HG03460 (cell line): ENCODE results near the gene EPB41L4A.

Source experiments
- ATAC-seq: cut with Tn5 transposase; IDR thresholded peaks from one replicate; pipeline ENCODE4 v1.9.1; 2021; ENCODE audit not compliant: unreplicated experiment

Gene EPB41L4A

DNA sequence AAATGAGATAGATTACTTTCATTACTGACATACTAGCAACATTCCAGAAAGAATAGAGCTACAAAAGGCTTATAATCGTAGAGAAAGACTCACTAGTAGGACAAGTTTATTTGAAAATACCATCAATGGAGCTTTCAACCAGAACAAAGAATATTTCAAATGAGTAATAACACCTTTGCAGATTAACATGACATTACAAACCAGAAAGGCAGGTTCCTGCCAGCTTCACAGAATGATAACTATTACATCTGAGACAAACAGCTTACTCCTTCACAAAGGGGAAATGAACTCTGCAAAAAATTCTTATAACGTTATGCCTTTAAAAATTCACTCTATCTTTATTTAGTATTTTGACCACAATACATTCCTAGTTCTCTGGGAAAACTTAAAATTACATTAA lies 103.1 kb downstream of the EPB41L4A start:
- no peak for ATAC-seq

DNA sequence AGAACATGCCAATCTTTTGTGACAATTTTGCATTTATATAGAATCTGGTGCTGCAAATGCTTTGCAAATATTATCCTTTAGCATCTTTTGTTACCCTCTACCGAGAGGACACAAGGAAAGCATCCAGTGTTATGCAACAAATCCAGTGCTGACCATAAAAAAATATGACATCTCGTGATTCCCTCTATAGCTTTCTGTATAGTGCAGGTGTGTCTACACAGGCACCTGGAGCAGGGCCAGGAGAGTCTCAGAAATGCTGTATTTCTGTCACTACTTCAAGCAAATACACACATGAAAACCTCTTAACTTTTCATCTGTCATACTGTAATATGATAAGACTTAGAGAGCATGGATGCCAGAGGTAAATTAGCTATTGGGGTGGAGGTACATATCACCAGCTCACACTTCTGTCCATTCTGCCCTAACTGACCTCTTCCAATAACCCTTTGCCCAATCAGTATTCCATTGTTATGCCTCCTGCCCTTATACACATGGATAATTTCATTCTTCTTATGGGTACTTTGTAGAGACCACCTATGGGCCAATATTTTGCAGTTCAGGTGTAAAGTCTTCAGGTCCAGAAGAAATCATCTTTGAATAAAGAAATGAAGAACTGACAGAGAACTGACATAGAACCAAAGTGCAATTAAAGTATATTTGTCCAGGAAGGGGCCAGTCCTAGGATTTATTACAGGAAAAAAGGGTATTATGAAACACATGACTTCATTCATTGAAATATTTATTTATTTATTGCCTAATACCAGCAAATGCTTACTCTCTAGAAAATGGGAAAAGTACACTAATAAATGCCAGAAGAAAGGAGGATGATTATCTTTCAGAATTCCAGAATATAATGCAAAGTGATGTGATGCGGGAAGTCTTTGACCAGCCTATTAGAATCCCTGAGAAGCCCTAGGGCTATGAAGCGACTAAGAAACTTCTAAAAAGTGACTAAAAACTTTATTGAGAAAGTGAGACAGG lies 106.5 kb downstream of the EPB41L4A start:
- no peak for ATAC-seq

DNA sequence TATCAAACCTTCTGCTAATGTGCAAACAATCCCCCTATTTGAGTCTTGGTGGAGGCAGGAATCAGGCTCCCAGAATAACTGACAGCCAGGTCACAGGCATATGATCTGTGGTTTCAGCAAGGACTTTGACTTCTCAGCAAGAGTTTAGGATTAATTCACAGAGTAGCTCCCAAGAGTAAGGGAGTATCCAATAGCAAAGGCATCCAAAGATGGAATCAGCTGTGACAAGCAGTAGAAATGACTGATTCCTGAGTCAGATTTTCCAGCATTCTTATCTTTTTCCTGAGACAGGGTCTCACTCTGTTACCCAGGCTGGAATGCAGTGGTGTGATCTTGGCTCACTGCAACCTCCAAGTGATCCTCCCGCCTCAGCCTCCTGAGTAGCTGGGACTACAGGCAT lies 108.3 kb downstream of the EPB41L4A start:
- ATAC-seq: no peak

DNA sequence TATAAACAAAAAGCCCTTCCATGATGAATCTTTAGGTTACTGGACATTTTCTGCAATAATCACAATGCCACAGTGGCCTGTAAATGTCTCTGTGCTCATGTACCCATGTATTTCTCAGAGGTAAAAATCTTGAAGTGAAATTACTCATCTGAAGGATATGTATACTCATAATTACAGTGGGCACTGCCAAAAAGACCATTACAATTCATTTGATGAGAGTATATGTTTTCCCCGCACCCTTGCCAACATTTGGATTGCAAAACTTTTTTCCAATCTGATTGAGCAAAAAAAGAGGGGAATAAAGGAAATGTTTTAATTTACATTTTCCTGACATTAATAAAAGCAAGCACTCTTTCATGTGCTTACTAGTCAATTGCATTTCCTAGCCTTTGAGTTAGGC lies 110.5 kb downstream of the EPB41L4A start:
- no peak for ATAC-seq

DNA sequence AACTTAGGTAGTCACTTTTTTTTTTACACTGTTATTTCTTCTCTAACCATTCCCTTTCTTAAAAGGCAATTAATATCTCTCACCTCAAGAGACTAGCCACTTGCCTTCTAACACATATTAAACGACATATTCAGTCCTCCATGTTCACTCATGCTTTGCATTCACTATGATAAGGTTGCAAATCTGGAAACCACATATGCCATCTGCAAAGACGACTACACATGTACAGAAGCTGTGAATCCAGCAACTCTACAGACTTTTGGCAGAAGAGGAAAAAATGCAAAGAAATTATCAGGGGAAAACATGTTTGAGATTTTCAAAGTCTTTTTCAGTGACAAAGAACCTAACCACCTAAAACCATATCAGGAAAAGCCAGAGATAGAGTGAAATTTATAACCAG lies 112.1 kb downstream of the EPB41L4A start:
- ATAC-seq: no peak

DNA sequence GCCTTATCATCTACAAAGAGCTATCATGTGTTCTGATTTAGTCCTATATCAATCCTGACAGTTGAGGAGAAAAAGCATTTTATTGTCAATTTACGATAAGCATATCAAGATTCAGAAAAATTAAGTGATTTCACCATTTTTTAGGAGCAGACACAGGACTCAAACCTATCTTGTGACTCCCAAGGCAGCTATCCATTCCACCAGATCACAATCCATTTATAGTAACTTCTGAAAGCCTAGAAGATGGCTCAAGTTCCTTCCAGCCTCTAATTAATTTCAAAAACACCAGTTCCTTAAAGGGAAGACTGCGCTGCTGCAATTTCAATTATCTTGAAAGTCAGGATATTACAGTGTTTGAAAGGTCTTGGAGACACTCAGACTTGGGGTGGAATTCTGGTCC lies 114.3 kb downstream of the EPB41L4A start:
- no peak for ATAC-seq

DNA sequence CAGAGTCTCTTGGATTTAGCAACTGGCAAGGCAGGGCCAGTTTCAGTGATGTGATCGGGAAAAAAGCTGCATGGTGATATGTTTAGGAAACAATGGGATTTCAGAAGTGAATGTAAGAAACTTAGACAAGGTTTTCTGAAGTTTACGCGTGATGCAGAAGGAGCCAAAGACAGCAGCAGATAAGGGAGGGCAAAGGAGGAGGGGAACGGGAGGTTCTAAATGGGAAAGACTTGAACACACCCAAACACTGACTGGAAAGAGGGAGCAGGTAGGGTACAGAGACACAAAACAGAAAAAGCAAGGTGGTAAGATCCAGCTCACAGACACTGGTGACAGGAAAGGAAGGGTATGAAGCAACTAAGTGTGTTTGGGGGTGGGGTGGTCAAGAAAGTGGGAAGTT lies 115.4 kb downstream of the EPB41L4A start:
- no peak for ATAC-seq

DNA sequence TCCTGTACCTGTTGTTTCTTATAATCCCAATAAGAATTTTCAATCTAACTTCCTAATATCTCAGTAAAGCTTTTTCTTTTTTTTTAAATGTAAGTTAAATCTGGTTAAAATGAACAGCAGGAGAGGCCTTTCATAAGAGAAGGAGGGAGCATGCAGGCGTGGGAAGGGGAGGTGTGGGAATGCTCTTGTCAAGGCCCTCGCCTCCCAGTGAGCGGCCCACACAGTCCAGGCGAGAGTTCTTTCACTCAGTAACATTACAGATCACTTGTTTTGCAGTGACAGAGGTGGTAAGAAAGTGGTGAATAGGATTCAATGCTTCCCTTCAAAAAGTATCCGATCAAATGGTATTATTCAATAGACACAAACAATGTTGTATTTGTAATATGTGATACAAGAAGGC lies 125.0 kb downstream of the EPB41L4A start:
- no peak for ATAC-seq

DNA sequence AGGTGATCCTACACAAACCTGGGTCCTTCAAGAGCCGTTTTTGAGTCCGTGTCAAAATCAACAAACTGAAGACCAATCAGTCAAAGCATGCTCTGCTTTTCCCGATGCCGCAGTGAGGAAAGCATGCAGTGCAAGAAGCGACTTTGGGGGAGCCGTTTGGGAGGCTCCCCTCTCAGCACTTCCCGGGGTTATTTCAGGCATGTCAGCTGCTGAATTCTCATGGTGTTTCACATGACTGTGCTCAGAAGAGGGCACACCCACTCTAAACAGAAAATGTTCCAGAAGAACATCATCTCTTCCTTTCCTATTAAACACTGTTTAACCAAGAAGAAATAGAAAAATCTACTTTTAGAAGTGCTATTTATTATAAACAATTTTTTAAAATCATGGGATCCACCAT lies 125.5 kb downstream of the EPB41L4A start:
- no peak for ATAC-seq

DNA sequence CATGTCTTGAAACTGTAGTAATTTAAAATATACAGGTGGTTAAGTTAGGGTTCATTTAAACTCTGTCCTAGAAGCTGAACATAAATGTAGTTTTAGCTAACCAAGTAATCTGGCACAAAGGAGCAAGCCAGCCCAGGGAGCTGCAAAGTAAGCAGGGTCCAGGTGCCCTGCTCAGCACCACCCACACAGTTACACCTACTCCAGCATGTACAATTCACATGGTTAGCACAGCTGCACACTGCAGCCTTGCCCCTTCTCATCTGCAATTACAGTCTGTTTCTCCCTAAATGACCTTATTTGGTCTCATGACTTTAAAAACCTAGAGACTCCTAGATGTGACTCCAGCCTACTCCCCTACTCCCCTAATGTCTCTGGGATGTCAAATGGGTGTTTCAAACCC lies 128.4 kb downstream of the EPB41L4A start:
- no peak for ATAC-seq

DNA sequence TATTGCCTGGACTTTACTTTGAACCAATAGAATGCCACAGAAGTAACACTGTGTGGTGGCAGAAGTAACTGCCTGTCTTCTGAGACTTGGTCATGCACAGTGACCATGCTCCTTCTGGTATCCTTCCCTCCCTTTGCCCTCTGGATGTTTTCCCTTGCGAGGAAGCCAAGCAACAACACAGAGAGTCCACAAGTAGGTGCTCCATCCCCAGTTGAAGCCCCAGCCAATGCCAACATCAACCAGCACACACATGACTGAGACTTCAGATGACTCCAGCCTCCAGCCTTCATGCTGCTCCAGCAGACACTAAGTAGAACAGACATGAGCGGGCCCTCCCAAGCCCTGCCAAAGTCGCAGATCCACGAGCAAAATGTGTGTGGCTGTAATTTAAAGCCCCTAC lies 129.6 kb downstream of the EPB41L4A start:
- no peak for ATAC-seq

DNA sequence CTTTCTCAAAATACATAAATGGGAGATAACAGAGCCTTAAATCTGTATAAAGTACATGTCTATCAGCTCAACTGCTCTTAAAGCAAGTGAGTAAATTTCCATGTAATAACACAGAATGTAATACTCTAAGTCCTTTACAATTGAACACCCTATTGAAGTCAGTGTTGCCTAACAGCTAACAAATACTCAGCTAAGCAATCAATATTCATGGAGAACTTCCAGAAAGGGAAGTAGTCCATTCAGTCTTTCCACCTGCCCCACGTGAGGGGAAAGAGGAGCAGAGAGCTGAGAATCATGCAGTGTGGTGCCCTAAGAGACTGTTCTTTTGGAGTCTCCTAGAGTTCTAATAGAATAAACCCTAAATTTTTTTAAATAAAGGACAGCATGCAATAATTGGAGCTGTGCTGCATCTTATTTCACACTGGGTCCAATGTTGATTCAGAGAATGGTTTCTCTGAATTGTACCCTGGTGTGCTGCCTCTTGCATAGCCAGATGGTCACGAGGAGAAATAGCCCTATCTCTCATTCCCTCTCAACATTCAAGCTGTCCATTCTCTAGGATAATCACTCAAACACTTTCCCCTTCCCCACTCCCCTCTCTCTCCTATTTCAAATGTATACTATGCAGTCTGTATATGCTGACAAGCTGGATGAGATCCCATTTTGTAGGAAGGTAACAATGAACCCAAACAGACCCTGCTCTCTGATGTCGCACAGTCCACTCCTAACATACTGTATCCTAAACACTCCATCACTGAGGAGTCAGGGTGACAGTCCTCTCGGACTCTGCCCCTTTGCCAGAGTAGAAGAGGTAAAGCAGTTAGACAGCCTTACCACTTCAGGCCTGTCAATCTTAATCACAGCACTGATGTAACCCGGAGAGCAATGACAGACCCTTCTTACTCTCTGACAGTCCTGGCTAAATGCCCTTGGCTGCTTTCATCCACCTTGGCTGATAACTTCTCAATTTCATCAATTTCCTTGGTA lies 134.8 kb downstream of the EPB41L4A start:
- ATAC-seq: no peak

DNA sequence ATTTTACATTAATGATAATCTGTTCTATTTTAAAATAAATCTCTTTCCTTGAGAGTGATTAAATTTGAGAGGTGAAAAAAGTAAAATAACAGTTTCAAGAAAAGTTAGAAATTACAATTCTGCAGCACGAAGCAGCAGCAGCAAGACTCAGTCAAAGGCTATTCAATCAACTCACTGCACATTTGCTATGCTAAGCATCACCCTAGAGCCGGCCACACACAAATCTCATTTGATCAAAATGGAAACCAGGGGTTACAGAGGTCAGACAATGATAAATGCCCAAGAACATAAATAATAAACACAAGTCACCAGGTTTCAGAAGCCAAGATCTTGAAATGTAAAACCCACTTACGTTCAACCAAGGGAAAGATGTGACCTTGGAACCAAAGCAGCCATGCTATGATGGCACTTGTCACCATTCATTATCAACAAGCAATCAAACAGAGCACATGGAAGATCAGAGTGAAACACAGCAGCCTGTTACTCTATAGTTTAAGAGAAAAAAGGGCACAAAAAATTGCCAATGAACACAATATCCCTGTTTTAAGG lies 136.0 kb downstream of the EPB41L4A start:
- no peak for ATAC-seq

DNA sequence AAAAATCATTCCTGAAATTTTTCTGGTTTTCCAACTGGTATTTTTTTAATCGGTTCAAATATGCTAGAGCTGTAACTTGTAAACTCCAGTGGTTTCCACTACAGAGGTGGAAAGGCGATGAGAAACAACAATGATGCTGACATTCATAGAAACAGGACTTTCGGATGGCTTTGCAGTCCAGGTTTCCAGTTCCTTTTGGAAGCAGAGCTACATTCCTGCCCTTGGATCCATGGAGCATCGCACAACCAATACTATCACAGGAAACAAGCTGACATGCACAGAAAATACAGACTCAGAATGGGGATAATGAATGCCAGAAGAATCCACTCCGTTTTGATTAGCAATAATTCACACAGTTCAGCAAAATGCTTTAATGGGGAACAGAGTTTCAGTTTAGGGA lies 140.0 kb downstream of the EPB41L4A start:
- ATAC-seq: no peak

DNA sequence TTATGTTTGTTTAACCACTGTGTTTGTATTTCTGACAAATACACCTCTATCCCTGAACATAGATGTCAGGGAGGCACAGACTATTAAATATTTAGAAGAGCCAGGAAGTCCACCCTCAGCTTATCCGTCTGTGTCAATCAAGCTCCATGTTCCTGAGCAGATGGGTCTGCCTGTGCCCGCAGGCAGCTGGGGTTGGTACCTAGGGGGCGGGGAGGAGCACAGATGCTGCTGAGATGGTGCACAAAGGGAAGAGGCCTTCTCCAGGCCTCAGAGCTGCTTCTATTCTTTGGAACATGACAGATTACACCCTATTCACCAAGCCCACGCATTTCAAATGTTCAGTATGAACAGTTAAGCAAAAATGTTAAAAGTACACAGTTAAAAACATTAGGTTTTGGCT lies 142.1 kb downstream of the EPB41L4A start:
- ATAC-seq: no peak

DNA sequence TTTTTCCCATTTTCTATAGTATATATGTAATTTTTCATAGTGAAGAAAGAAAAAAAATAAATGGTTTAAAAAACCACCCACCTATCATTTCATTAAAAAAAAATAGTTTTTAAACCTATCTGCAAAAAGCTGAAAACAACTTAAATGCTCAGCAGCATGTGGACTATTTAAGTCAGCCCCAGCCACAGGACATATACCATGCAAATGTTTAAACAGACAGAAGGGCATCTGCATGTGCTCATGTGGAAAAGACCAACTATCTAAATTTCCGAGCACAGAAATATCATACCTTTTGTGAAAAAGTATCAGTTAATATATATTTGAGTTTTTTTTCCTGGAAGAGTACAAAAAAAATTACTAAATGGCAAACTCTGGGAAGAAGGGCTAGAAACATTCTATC lies 143.4 kb downstream of the EPB41L4A start:
- no peak for ATAC-seq

DNA sequence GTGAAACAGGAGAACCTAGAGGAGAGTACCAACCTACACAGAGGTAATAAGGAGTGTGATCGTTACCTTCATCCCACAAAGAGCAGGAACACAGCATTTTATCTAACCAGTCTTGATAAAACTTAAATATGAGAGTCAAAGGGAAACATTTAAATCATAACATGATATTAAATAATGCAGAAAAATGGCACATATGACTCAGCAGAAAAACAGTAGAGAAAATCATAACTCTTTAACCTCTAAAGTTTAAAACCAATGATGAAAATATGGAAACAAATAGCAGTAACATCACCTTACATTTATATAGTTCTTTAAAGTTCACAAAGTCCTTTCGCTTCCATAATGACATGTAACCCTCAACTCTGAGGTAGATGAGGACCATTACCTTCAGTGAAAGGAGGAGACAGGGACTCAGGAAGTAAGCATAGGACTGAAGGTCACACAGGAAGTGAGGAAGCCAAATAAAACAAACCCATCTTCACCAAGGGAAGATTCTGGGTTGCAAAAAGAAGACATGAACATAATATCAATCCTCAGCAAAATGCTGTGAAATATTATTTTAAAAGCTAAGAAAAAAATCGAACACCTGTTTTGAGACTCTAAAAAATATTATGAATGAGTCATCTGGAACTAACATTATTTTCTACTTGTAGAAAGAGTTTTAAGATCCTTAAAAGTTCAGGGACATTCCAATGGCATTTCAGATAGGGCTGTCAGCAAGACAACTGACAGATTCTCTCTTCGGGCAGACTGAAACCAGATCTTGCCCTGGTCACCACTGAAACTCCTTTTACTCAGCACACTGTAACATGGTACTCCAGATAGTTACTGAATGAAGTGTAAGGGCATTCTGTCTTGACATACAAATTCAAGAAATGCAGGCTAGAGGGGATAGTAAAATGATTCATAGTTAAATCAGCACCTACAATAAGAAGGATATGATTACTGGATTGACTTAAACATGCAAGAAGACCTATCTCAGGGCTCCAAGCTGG lies 148.5 kb downstream of the EPB41L4A start:
- peak; percentile 67 for ATAC-seq

DNA sequence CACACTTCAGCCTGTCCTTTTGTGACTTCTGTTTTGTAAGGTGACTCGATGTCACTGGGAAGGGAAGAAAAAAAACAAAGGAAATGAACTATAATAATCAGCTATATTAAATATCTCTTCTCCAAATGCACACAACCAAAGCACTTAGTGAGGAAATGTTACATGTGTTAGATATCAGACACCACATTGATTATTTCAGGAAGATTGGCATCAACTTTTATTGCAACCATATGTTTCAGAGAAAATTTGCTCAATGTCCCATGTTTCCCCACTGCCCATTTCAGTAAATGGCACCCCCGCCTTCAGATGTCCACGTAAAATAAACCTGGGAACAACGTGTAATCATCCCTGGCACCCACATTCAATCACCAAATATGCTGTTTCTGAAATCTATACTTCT lies 151.8 kb downstream of the EPB41L4A start:
- no peak for ATAC-seq

DNA sequence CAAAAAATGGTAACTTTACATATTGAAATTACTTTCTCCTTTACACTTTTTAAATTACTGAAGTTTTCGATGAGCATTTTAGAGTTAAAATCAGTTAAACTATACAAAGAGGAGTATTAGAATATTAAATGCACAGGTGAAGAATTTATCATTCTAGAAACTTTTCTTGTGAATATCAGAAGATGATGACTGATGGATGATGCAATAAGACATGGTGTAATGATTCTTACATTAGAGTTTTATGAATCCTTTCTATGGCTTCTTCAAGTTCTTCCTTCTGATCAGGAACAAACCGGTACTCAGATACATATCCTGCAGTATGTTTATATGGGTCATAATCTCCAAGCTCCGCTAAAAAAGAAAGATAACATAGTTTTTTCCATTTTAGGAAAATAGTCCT lies 154.4 kb downstream of the EPB41L4A start:
- ATAC-seq: no peak

DNA sequence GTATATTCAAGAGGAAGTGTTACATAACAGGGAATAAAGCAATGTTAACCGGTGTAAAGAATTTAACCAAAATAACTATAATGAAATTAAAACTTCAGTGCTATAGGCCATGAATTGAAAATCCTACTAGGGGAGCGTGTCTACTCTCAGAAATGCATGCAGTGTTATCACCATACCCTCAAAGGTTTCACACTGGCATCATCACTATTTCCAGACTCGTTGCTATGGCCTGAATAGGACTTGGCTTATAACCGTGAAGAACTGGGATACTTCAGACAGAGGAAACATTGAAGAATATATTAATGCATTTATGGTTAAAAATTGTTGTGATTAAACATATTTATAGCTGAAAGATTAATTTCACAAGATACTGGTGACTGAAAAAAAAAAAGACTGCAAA lies 154.9 kb downstream of the EPB41L4A start:
- no peak for ATAC-seq
